Stimulated activated CD4-positive, alpha-beta T cell treated with anti-CD3 and anti-CD28 coated beads, Interleukin-1b, Interleukin-23, amount 100 ng/mL, for 1 hour (primary cell): ENCODE data around the gene DYRK1B.
"Not testable (repeated sequence)": the region's sequence is repeated elsewhere in the genome, so short reads cannot be mapped to it uniquely, and the experiment has no call there.

Experiments used
- DNase-seq, 2 donors: peaks; one replicate each; pipeline ENCODE4 v3.0.0-alpha.2; 2020; ENCODE audit warnings: low read depth in 2 of 2

DYRK1B gene

GRCh38 chr19:39810424-39810823 lies 23.5 kb downstream of the DYRK1B start:
- no peak for DNase-seq

GRCh38 chr19:39809368-39809767 lies 24.6 kb downstream of the DYRK1B start:
- DNase-seq: no peak

GRCh38 chr19:39808688-39809087 lies 25.3 kb downstream of the DYRK1B start:
- not testable (repeated sequence) for DNase-seq

GRCh38 chr19:39807846-39808364 lies 26.1 kb downstream of the DYRK1B start:
- no peak for DNase-seq

GRCh38 chr19:39805104-39805503 lies 28.9 kb downstream of the DYRK1B start:
- DNase-seq: no peak

GRCh38 chr19:39802958-39803357 lies 31.0 kb downstream of the DYRK1B start:
- no peak for DNase-seq

GRCh38 chr19:39797083-39797482 lies 36.9 kb downstream of the DYRK1B start:
- no peak for DNase-seq

- no peak for DNase-seq
These were observed 37.9 kb downstream of the DYRK1B start for GRCh38 chr19:39796000-39796498.

- no peak for DNase-seq
These were observed 39.0 kb downstream of the DYRK1B start for GRCh38 chr19:39795001-39795400.

- peak; percentile 31 to 54 for DNase-seq
These were observed 40.9 kb downstream of the DYRK1B start for GRCh38 chr19:39792999-39793546.

GRCh38 chr19:39788244-39788643 lies 45.7 kb downstream of the DYRK1B start:
- no peak for DNase-seq

- DNase-seq: no peak
These were observed 53.1 kb downstream of the DYRK1B start for GRCh38 chr19:39780894-39781293.

- no peak for DNase-seq
These were observed 55.2 kb downstream of the DYRK1B start, which contains the start of gene LEUTX for GRCh38 chr19:39778763-39779162. LEUTX (plus strand) TSS chr19:39778854; CDS start chr19:39778921, 67 bp downstream.
